Mesothelial cell of epicardium (in vitro differentiated cells): ENCODE measurements around the gene KIF2A. TPM values are rescaled to one million over a fixed set of nuclear protein-coding genes. Genes with fewer than 3 reads are reported as not detected.

Source experiments
- DNase-seq, 2 experiments: peaks; one replicate each; pipeline ENCODE4 v3.0.0; 2021; ENCODE audit warnings: low spot score in 2 of 2; ENCODE audit not compliant: unreplicated experiment in 2 of 2
- H3K27ac Mint-ChIP-seq: 2 replicates; pipeline ENCODE4 v1.8.0; 2021; ENCODE audit warnings: mixed read lengths
- H3K27me3 Mint-ChIP-seq: 2 replicates; pipeline ENCODE4 v1.8.0; 2021; ENCODE audit warnings: low read depth, mixed read lengths
- H3K36me3 Mint-ChIP-seq: 2 replicates; pipeline ENCODE4 v1.8.0; 2021; ENCODE audit warnings: mixed read lengths
- H3K4me1 Mint-ChIP-seq: 2 replicates; pipeline ENCODE4 v1.8.0; 2021; ENCODE audit warnings: mixed read lengths
- H3K4me3 Mint-ChIP-seq: 2 replicates; pipeline ENCODE4 v1.8.0; 2021; ENCODE audit warnings: mild to moderate bottlenecking, moderate library complexity, mixed read lengths
- H3K9me3 Mint-ChIP-seq: 2 replicates; pipeline ENCODE4 v1.8.0; 2021; ENCODE audit warnings: mixed read lengths
- CTCF ChIP-seq: fragments of 200-600 bp; sonication (generic); IDR thresholded peaks from one replicate; pipeline ENCODE4 v1.5.0; 2021; ENCODE audit warnings: antibody characterized with exemption; ENCODE audit not compliant: unreplicated experiment
- total RNA-seq: library from RNA; stranded (reverse); gene quantifications from 3 replicates; pipeline ENCODE4 v1.2.1, GENCODE V29; 2021

KIF2A gene
- total RNA-seq = 54.4 to 59.0 TPM (median 56.9 TPM) in 3 replicates

- Mint-ChIP-seq H3K36me3 (no peaks in the 10 kb centered on the region), H3K27ac (peak within 1 kb of the TSS; percentile 92), H3K9me3 (no peaks in the 10 kb centered on the region), H3K27me3 (no peaks in the 10 kb centered on the region), H3K4me3 (peak within 1 kb of the TSS; percentile 92), H3K4me1 (peaks cover 33% of the 10 kb centered on the region)
- TF ChIP-seq CTCF = no peak
- peak; percentile 87 to 92 for DNase-seq
These were observed at the start of gene KIF2A for GRCh38 chr5:62305715-62306322. TSS of gene KIF2A (plus strand) at chr5:62306206. CDS start at chr5:62306473, 267 bp downstream.

- no peaks in the 10 kb centered on the region for H3K36me3 Mint-ChIP-seq
- DNase-seq = no peak
- no peak for TF ChIP-seq CTCF
- H3K27me3 Mint-ChIP-seq = peaks cover 26% of the 10 kb centered on the region
- H3K4me1 Mint-ChIP-seq = peaks cover 11% of the 10 kb centered on the region
- H3K4me3 Mint-ChIP-seq = no peak overlapping the region
- peaks cover 5% of the 10 kb centered on the region for H3K9me3 Mint-ChIP-seq
- no peak overlapping the region for H3K27ac Mint-ChIP-seq
These were observed 49.0 kb upstream of the KIF2A start for GRCh38 chr5:62257020-62257367.

GRCh38 chr5:62258654-62259053, 47.4 kb upstream of the KIF2A start:
- Mint-ChIP-seq H3K4me3 (no peak overlapping the region), H3K27ac (no peak overlapping the region), H3K27me3 (peaks cover 23% of the 10 kb centered on the region), H3K4me1 (peaks cover 11% of the 10 kb centered on the region), H3K9me3 (no peaks in the 10 kb centered on the region), H3K36me3 (no peaks in the 10 kb centered on the region)
- DNase-seq = no peak
- no peak for TF ChIP-seq CTCF

GRCh38 chr5:62259699-62260250, 46.2 kb upstream of the KIF2A start:
- H3K27ac Mint-ChIP-seq = no peak overlapping the region
- H3K36me3 Mint-ChIP-seq = no peaks in the 10 kb centered on the region
- TF ChIP-seq CTCF = no peak
- H3K9me3 Mint-ChIP-seq = no peaks in the 10 kb centered on the region
- H3K4me1 Mint-ChIP-seq = peaks cover 11% of the 10 kb centered on the region
- H3K4me3 Mint-ChIP-seq = no peak overlapping the region
- no peak for DNase-seq
- H3K27me3 Mint-ChIP-seq = peaks cover 17% of the 10 kb centered on the region

GRCh38 chr5:62260513-62260912, 45.5 kb upstream of the KIF2A start:
- peaks cover 13% of the 10 kb centered on the region for H3K4me1 Mint-ChIP-seq
- no peaks in the 10 kb centered on the region for H3K36me3 Mint-ChIP-seq
- no peak for DNase-seq
- H3K27ac Mint-ChIP-seq = no peak overlapping the region
- H3K27me3 Mint-ChIP-seq = peaks cover 14% of the 10 kb centered on the region
- TF ChIP-seq CTCF = no peak
- no peak overlapping the region for H3K4me3 Mint-ChIP-seq
- no peaks in the 10 kb centered on the region for H3K9me3 Mint-ChIP-seq
